H1 (cell line): ENCODE results near the gene SOS1. TPM values are rescaled to one million over a fixed set of nuclear protein-coding genes. Genes with fewer than 3 reads are reported as not detected.

ENCODE experiments used
- GABPA ChIP-seq: IDR thresholded peaks from 2 replicates; pipeline ENCODE4 v1.6.1; 2011; ENCODE audit warnings: mild to moderate bottlenecking, low read length, moderate library complexity, borderline replicate concordance; ENCODE audit not compliant: insufficient read depth
- MAFK ChIP-seq: IDR thresholded peaks from 2 replicates; pipeline ENCODE4 v1.6.1; 2012; ENCODE audit warnings: low read depth, mild to moderate bottlenecking, improper control_type of control experiment, low read length
- NANOG ChIP-seq: IDR thresholded peaks from 2 replicates; pipeline ENCODE4 v1.6.1; 2011; ENCODE audit warnings: low read length, low read depth, mild to moderate bottlenecking, inconsistent platforms; ENCODE audit not compliant: insufficient read depth, poor library complexity, severe bottlenecking
- RAD21 ChIP-seq, 2 experiments: IDR thresholded peaks in 1 of 2; conservative IDR thresholded peaks in 1 of 2; 2 replicates each; pipeline ENCODE4 v1.6.1; 2011; ENCODE audit warnings: low read depth in 2 of 2, low read length in 2 of 2, improper control_type of control experiment in 1 of 2, inconsistent platforms in 1 of 2, mild to moderate bottlenecking in 1 of 2, moderate library complexity in 1 of 2
- TCF12 ChIP-seq: IDR thresholded peaks from 2 replicates; pipeline ENCODE4 v1.6.1; 2011; ENCODE audit warnings: low read depth, mild to moderate bottlenecking, low read length
- polyA plus RNA-seq, 7 experiments: library from polyadenylated mRNA; depleted of rRNA in 3 of 7; stranded (reverse) in 5 of 7; unstranded in 2 of 7; fragments of >200 nt in 5 of 7; fragments of 200-250 nt in 2 of 7; gene quantifications; 1 replicate in 5 of 7; 2 replicates in 1 of 7; 4 replicates in 1 of 7; pipeline versions ENCODE4 v1.2.1 to v1.2.3, GENCODE V29; 2011 to 2013; ENCODE audit warnings: missing spikeins in 2 of 7, mixed read lengths in 2 of 7
- total RNA-seq: library from RNA; stranded (reverse); fragmentation: NEBNext Ultra II Directional; extraction: Animal tissue kit (Norgen Biotek cat#: 25700); gene quantifications from 2 replicates; pipeline ENCODE4 v1.2.1, GENCODE V29; 2021

The SOS1 gene
- total and polyA plus RNA-seq, 2 of the 8 experiments (the other 6 are each of a cell fraction or from before 2014, with no cell fraction given), result 25.7 to 27.0 TPM

- TF ChIP-seq GABPA, result no peak
- no peak for TF ChIP-seq NANOG
- TF ChIP-seq TCF12, result no peak
- no peak for TF ChIP-seq MAFK
- TF ChIP-seq RAD21 (IDR thresholded peaks at IDR 0.05 in 1 of 2, conservative IDR thresholded peaks at IDR 0.05 in 1 of 2; ENCODE audit: low read depth in 2 of 2, low read length in 2 of 2), result no peak
Measured at GRCh38 chr2:38988716-38989115, 132.1 kb downstream of the SOS1 start (continued).
